Urinary bladder (tissue), 4 donors: ENCODE data around the gene CEACAM5. TPM values are rescaled to one million over a fixed set of nuclear protein-coding genes. Genes with fewer than 3 reads are reported as not detected.

ENCODE experiments used
- DNase-seq: peaks from one replicate; pipeline ENCODE4 v3.0.0-alpha.2; 2015; ENCODE audit errors: extremely low spot score
- H3K27ac ChIP-seq: one replicate; pipeline ENCODE4 v1.5.1; 2013; ENCODE audit warnings: low read depth, mild to moderate bottlenecking, moderate library complexity
- H3K36me3 ChIP-seq: one replicate; pipeline ENCODE4 v1.6.1; 2013; ENCODE audit warnings: mild to moderate bottlenecking, moderate library complexity; ENCODE audit not compliant: insufficient read depth
- H3K4me1 ChIP-seq: one replicate; pipeline ENCODE4 v1.6.1; 2013; ENCODE audit warnings: mild to moderate bottlenecking, moderate library complexity; ENCODE audit not compliant: insufficient read depth
- H3K4me3 ChIP-seq: one replicate; pipeline ENCODE4 v1.5.1; 2013; ENCODE audit warnings: low read depth, low read length
- WGBS: extraction: QIAGEN DNeasy Blood & Tissue Kit; methylation state at CpG from one replicate; pipeline ENCODE4 v1.1.7; 2013; 5-methylcytosine and 5-hydroxymethylcytosine counted together
- polyA plus RNA-seq: library from polyadenylated mRNA; stranded (reverse); fragments of 200-250 nt; gene quantifications from one replicate; pipeline ENCODE4 v1.2.3, GENCODE V29; 2013
- total RNA-seq: library from RNA; depleted of rRNA; stranded (reverse); fragments of >200 nt; gene quantifications from one replicate; pipeline ENCODE4 v1.2.3, GENCODE V29; 2014
- donor health status: healthy with polysubstance abuse.
- donor health status: healthy.

The CEACAM5 gene
- total and polyA plus RNA-seq, 2 donors: not detected

- Histone ChIP-seq H3K36me3 (no peaks in the 10 kb centered on the region), H3K27ac (no peak overlapping the region), H3K4me3 (no peak overlapping the region), H3K4me1 (no peaks in the 10 kb centered on the region)
- WGBS: 56% methylated on average over 2 of the region's 2 CpGs
- no peak for DNase-seq
These were observed 12.7 kb upstream of the CEACAM5 start for GRCh38 chr19:41695745-41696144.

DNA sequence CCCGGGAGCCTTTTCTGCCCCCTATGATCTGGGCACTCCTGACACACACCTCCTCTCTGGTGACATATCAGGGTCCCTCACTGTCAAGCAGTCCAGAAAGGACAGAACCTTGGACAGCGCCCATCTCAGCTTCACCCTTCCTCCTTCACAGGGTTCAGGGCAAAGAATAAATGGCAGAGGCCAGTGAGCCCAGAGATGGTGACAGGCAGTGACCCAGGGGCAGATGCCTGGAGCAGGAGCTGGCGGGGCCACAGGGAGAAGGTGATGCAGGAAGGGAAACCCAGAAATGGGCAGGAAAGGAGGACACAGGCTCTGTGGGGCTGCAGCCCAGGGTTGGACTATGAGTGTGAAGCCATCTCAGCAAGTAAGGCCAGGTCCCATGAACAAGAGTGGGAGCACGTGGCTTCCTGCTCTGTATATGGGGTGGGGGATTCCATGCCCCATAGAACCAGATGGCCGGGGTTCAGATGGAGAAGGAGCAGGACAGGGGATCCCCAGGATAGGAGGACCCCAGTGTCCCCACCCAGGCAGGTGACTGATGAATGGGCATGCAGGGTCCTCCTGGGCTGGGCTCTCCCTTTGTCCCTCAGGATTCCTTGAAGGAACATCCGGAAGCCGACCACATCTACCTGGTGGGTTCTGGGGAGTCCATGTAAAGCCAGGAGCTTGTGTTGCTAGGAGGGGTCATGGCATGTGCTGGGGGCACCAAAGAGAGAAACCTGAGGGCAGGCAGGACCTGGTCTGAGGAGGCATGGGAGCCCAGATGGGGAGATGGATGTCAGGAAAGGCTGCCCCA, 11.8 kb upstream of the CEACAM5 start:
- H3K27ac ChIP-seq: no peak overlapping the region
- no peaks in the 10 kb centered on the region for H3K36me3 ChIP-seq
- DNase-seq: no peak
- no peak overlapping the region for H3K4me3 ChIP-seq
- WGBS: 57% methylated on average over 7 of the region's 7 CpGs
- no peaks in the 10 kb centered on the region for H3K4me1 ChIP-seq

DNA sequence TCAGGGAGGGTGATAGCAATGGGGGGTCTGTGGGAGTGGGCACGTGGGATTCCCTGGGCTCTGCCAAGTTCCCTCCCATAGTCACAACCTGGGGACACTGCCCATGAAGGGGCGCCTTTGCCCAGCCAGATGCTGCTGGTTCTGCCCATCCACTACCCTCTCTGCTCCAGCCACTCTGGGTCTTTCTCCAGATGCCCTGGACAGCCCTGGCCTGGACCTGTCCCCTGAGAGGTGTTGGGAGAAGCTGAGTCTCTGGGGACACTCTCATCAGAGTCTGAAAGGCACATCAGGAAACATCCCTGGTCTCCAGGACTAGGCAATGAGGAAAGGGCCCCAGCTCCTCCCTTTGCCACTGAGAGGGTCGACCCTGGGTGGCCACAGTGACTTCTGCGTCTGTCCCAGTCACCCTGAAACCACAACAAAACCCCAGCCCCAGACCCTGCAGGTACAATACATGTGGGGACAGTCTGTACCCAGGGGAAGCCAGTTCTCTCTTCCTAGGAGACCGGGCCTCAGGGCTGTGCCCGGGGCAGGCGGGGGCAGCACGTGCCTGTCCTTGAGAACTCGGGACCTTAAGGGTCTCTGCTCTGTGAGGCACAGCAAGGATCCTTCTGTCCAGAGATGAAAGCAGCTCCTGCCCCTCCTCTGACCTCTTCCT, 11.1 kb upstream of the CEACAM5 start:
- Histone ChIP-seq H3K4me1 (no peaks in the 10 kb centered on the region), H3K27ac (no peak overlapping the region), H3K4me3 (no peak overlapping the region), H3K36me3 (no peaks in the 10 kb centered on the region)
- no peak for DNase-seq
- 60% methylated on average over 9 of the region's 9 CpGs for WGBS

- Histone ChIP-seq H3K4me3 (no peak overlapping the region), H3K4me1 (no peaks in the 10 kb centered on the region), H3K36me3 (no peaks in the 10 kb centered on the region), H3K27ac (no peak overlapping the region)
- WGBS: 43% methylated on average over 1 of the region's 1 CpG
- no peak for DNase-seq
These were observed 9.6 kb upstream of the CEACAM5 start for GRCh38 chr19:41698746-41699230.

DNA sequence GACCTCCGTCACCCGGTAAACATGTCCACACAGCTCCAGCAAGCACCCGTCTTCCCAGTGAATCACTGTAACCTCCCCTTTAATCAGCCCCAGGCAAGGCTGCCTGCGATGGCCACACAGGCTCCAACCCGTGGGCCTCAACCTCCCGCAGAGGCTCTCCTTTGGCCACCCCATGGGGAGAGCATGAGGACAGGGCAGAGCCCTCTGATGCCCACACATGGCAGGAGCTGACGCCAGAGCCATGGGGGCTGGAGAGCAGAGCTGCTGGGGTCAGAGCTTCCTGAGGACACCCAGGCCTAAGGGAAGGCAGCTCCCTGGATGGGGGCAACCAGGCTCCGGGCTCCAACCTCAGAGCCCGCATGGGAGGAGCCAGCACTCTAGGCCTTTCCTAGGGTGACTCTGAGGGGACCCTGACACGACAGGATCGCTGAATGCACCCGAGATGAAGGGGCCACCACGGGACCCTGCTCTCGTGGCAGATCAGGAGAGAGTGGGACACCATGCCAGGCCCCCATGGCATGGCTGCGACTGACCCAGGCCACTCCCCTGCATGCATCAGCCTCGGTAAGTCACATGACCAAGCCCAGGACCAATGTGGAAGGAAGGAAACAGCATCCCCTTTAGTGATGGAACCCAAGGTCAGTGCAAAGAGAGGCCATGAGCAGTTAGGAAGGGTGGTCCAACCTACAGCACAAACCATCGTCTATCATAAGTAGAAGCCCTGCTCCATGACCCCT, 9.0 kb upstream of the CEACAM5 start:
- no peak for DNase-seq
- H3K36me3 ChIP-seq: no peaks in the 10 kb centered on the region
- H3K4me1 ChIP-seq: no peaks in the 10 kb centered on the region
- WGBS: 68% methylated on average over 17 of the region's 17 CpGs
- no peak overlapping the region for H3K4me3 ChIP-seq
- H3K27ac ChIP-seq: no peak overlapping the region

GRCh38 chr19:41699968-41700323, 8.5 kb upstream of the CEACAM5 start:
- H3K27ac ChIP-seq: no peak overlapping the region
- H3K36me3 ChIP-seq: no peaks in the 10 kb centered on the region
- WGBS: 52% methylated on average over 2 of the region's 2 CpGs
- no peaks in the 10 kb centered on the region for H3K4me1 ChIP-seq
- DNase-seq: no peak
- H3K4me3 ChIP-seq: no peak overlapping the region

GRCh38 chr19:41700381-41701195, 7.8 kb upstream of the CEACAM5 start:
- H3K4me3 ChIP-seq: no peak overlapping the region
- no peak overlapping the region for H3K27ac ChIP-seq
- 77% methylated on average over 13 of the region's 13 CpGs for WGBS
- no peaks in the 10 kb centered on the region for H3K4me1 ChIP-seq
- H3K36me3 ChIP-seq: no peaks in the 10 kb centered on the region
- DNase-seq: no peak

DNA sequence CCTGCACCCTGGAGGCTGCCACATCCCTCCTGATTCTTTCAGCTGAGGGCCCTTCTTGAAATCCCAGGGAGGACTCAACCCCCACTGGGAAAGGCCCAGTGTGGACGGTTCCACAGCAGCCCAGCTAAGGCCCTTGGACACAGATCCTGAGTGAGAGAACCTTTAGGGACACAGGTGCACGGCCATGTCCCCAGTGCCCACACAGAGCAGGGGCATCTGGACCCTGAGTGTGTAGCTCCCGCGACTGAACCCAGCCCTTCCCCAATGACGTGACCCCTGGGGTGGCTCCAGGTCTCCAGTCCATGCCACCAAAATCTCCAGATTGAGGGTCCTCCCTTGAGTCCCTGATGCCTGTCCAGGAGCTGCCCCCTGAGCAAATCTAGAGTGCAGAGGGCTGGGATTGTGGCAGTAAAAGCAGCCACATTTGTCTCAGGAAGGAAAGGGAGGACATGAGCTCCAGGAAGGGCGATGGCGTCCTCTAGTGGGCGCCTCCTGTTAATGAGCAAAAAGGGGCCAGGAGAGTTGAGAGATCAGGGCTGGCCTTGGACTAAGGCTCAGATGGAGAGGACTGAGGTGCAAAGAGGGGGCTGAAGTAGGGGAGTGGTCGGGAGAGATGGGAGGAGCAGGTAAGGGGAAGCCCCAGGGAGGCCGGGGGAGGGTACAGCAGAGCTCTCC, 6.9 kb upstream of the CEACAM5 start:
- no peak overlapping the region for H3K4me3 ChIP-seq
- WGBS: 38% methylated on average over 10 of the region's 10 CpGs
- no peaks in the 10 kb centered on the region for H3K4me1 ChIP-seq
- no peak for DNase-seq
- H3K36me3 ChIP-seq: no peaks in the 10 kb centered on the region
- H3K27ac ChIP-seq: no peak overlapping the region

GRCh38 chr19:41702171-41702651, 6.2 kb upstream of the CEACAM5 start:
- H3K27ac ChIP-seq: no peak overlapping the region
- no peak overlapping the region for H3K4me3 ChIP-seq
- H3K36me3 ChIP-seq: no peaks in the 10 kb centered on the region
- H3K4me1 ChIP-seq: no peaks in the 10 kb centered on the region
- 40% methylated on average over 3 of the region's 3 CpGs for WGBS
- no peak for DNase-seq

DNA sequence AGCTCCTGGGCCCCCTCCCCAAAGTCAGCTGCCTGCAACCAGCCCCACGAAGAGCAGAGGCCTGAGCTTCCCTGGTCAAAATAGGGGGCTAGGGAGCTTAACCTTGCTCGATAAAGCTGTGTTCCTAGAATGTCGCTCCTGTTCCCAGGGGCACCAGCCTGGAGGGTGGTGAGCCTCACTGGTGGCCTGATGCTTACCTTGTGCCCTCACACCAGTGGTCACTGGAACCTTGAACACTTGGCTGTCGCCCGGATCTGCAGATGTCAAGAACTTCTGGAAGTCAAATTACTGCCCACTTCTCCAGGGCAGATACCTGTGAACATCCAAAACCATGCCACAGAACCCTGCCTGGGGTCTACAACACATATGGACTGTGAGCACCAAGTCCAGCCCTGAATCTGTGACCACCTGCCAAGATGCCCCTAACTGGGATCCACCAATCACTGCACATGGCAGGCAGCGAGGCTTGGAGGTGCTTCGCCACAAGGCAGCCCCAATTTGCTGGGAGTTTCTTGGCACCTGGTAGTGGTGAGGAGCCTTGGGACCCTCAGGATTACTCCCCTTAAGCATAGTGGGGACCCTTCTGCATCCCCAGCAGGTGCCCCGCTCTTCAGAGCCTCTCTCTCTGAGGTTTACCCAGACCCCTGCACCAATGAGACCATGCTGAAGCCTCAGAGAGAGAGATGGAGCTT, 4.7 kb upstream of the CEACAM5 start:
- DNase-seq: no peak
- WGBS: 66% methylated on average over 8 of the region's 8 CpGs
- Histone ChIP-seq H3K4me3 (no peak overlapping the region), H3K27ac (no peak overlapping the region), H3K4me1 (no peaks in the 10 kb centered on the region), H3K36me3 (no peaks in the 10 kb centered on the region)

DNA sequence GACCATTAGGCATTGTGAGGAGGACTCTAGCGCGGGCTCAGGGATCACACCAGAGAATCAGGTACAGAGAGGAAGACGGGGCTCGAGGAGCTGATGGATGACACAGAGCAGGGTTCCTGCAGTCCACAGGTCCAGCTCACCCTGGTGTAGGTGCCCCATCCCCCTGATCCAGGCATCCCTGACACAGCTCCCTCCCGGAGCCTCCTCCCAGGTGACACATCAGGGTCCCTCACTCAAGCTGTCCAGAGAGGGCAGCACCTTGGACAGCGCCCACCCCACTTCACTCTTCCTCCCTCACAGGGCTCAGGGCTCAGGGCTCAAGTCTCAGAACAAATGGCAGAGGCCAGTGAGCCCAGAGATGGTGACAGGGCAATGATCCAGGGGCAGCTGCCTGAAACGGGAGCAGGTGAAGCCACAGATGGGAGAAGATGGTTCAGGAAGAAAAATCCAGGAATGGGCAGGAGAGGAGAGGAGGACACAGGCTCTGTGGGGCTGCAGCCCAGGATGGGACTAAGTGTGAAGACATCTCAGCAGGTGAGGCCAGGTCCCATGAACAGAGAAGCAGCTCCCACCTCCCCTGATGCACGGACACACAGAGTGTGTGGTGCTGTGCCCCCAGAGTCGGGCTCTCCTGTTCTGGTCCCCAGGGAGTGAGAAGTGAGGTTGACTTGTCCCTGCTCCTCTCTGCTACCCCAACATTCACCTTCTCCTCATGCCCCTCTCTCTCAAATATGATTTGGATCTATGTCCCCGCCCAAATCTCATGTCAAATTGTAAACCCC, 2.8 kb upstream of the CEACAM5 start:
- Histone ChIP-seq H3K27ac (no peak overlapping the region), H3K36me3 (no peaks in the 10 kb centered on the region), H3K4me3 (no peak overlapping the region), H3K4me1 (no peaks in the 10 kb centered on the region)
- DNase-seq: no peak
- WGBS: 48% methylated on average over 10 of the region's 10 CpGs
